HG02973 (cell line): ENCODE data around the gene IGSF5.

Experiments
- ATAC-seq: cut with Tn5 transposase; IDR thresholded peaks from one replicate; pipeline ENCODE4 v1.9.1; 2021; ENCODE audit warnings: moderate library complexity; ENCODE audit not compliant: unreplicated experiment

Gene IGSF5

DNA sequence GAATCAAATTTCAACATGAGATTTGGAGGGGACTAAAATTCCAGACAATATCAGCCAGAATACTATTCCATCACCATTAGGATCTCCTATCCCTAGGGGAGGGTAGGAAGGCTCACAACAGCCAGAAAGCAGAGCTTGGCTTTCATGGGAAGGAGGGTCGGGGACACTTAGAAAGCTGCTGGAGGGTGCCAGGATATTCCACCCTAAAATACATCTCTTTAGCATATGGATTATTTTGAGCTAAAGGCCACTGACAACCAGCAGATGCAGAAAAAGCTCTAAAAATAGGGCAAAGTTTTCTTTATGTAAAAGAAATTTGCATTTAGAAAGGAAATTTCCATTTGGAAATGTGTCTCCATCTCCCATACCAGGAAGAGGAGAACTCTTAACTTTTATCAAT lies 68.0 kb downstream of the IGSF5 start:
- no peak for ATAC-seq

DNA sequence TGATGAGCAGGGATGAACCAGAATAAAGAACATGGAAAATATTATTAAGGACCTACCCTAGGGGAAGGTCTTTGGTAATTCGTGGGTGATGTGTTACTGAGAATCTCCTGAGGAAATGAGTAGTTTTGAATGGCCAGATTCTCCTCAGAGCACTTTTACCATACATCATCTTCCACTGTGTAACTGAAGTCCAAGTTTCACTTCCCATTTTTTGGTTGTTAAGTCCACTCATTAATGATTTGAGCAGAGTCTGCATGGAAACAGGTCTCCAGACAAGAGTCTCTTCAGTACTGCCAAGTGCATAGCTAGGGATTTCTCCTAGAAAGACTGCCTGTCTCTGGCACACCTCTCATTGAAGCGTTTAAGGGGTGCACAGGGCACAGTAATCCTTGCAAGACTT lies 73.6 kb downstream of the IGSF5 start:
- no peak for ATAC-seq

DNA sequence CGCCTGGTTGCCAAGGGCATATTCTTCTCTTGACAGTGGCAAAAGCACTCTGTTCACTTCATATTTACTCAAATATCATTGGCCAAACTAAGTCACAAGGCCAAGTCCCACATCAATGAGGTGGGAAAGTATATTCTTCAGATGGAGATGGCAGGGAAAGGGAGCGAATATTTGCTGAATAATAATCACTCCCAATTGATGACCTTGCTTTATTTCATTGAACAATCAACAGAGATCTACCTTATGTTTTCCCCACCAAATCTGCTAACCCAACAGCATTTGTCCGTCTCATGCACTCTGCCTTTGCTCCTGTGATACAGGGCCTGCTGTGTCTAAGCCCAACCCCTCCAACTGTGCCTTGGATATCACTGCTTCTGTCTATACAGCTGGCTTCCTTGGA lies 77.1 kb downstream of the IGSF5 start:
- no peak for ATAC-seq

DNA sequence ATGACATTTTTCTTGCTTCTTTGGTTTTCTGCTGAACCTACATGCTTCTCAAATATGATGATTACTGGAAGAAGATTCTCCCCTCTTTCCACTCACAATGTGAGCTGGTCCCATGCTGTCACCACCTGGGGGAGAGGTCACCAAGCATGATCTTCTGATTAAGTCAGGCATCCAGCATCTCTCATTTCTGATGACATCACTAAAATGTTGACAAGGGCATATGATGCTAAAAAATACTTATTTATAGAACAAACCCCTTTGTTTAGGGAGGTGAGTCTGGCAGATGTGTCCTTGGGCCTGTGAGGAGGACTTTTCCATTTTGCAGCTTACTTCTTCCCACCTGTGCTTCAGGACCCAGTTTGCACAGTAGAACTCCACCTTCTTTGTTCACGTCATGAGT lies 80.3 kb downstream of the IGSF5 start:
- ATAC-seq, result no peak

DNA sequence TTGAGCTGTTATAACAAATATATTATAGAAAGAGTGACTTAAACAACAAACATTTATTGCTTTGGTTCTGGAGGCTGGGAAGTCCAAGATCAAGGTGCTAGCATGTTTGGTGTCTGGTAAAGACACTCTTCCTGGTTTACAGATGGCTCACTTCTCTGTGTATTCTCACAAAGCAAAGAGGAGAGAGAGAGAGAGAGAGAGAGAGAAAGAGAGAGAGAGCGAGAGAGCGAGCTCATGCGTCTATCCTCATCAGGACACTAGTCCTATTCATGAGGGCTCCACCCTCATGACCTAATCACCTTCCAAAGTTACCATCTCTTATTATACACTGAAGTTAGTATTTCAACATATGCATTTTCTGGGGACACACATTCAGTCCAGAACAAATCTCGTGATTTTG lies 89.6 kb downstream of the IGSF5 start:
- ATAC-seq, result no peak

DNA sequence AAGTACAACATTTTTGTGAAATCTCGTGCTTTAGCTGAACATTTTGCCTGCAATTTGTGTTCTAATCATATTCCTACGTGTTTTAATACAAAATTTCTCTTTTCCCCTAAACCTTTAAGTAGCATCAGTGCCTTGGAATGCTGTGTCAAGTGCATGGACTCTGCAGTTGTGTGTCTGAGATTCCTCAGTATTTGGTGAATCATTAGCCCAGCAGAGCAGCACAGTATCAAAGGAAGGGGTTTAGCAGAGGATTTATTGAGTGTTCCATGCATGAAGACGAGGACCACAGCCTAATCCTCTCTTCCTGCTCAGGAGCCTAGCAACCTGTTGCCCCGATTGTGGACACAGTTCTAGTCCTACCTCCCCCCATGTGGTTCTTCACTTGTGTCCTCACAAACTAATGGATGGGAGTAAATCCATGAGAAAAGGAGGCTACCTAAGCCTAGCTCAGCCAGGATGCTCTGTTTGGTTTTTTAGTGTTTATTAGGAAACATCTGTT lies 92.9 kb downstream of the IGSF5 start:
- no peak for ATAC-seq

DNA sequence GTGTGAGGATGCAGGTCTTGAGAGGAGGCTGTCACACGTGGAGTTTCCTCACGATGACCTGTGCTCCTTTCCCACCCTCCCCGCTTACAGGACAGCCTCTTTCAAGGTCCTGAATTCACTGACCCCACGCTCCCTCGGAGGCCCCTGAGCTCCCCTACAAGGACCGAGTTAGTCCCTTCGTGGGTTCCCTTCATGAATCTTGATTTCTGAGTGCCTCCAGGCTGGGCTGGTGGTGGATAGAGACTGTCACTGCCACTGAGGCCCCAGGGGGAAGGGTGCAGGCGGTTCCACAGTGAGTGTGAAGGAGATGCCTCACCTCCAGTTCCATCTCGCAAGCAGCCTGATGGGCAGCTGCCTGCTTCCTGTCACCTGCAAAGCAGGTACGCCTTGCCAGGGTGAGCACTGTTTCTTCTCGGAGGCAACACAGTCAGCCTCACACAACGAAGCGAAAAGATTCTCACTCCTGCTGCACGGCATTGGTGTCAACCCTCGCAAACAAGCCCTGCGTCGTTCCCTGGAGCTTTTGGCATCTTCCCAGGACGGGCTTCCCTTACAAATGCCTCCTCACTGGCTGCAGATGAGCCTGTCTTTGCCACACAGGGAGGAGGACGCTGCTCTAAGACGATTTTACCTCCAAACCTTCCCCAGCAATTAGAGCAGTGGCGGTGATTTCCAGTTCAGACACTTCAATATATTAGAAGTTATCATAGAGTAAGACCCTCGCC lies 95.6 kb downstream of the IGSF5 start:
- no peak for ATAC-seq

DNA sequence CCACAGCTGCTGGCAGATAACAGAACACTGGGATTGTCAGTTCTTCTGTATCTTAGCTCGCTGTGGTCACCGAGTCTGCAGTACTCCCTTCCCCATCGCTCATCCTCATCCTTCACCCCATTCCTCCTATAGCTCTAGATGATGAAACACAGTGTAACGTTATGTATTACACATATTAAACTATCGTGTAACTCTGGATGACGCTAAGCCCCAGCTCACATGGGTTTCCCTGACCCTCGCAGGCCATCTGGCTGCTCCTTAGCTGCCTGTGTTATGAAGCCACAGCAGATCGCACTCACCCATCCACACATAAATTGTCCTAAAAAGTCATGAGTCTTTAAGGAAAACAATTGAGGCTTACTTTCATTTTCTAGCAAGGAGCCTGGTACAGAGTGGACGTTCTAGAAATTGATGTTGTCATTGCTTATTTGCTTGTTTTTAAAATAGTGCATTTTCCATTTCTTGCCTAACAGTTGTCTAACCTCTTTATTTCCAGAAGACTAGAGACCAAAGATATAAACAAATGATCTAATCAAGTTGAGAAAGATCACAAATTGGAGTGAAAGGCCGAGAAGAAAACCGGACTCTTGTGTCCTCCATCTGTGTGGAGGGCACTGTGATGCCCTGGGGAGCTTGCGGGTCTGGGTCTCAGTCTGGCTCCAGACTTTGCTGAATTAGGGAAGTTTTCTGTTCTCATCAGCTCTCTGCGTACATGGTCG lies 97.9 kb downstream of the IGSF5 start:
- no peak for ATAC-seq

DNA sequence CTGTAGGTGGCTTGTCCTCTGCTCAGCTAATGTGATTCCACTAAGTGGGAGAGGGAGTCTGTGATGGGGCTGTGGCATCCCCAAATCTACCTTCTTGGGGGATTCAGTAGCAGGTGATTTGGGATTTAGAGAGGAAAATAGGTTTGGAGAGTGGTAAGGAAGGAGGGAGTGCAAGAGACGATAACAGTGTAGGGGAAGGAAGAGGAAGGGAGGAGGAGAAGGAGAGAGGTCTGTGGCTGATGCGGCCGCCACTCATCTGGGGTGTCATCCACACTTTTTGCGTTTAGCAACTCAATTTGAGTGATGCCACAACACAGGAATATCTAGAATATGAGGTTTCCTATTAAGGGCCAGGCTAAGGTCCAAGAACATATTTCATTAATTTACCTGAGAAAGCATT lies 98.5 kb downstream of the IGSF5 start:
- no peak for ATAC-seq

DNA sequence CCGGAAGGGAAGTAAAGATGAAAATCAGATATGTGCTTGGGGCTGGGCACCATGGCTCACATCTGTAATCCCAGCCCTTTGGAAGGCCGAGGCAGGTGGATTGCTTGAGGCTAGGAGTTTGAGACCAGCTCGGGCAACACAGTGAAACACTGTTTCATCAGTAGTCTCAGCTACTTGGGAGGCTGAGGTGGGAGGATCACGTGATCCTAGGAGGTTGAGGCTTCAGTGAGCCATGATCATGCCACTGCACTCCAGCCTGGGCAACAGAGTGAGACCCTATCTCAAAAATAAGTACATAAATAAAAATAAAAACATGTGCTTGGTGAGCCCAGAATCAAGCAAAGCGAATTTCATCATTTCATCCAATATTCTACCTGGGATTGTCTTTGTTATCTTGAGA lies 98.9 kb downstream of the IGSF5 start:
- ATAC-seq, result no peak

DNA sequence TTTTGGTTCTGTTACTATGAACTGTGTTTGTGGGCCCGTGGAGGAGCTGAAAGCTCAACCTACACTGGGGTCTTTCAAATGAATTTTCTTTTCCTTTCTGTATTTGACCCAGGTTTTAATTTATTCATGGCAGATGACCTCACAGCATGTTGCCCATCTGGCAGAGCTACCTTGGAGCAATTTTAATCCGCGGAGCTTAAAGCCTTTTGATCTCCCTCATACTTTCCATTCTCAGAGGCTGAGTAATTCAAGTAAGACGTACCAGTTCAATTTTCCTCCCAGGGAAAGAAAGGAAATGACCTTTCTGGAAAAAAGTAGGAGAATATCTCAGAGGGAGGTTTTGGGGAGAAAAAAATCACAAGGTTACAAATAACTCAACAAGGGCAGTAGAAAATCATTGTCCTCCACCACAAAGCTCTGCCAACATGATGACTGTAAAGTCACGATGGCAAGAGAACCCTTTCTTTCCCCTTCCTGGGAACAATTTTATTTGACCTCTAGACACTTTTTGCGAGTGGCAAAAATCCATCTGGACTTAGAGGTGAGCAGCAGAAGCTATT lies 100.7 kb downstream of the IGSF5 start:
- ATAC-seq, result no peak

DNA sequence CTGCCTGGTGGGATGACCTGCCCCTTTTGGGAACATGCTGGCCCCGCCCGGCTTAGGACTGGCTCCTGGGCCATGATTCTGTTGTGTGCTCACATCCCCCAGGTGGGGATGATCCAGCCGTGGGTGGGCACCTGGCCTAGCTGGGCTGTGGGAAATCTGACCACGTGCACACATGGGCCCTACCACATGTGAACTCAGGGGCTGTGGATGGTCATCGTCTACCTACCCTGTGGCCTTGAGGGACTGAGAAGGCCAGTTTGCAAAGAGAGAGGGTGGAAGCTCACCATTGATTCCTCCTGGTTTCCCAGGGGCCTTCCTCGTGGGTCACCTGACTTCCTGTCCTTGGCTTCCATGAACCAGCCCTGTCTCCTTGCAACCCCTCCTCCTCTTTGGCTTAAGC lies 102.9 kb downstream of the IGSF5 start:
- no peak for ATAC-seq

DNA sequence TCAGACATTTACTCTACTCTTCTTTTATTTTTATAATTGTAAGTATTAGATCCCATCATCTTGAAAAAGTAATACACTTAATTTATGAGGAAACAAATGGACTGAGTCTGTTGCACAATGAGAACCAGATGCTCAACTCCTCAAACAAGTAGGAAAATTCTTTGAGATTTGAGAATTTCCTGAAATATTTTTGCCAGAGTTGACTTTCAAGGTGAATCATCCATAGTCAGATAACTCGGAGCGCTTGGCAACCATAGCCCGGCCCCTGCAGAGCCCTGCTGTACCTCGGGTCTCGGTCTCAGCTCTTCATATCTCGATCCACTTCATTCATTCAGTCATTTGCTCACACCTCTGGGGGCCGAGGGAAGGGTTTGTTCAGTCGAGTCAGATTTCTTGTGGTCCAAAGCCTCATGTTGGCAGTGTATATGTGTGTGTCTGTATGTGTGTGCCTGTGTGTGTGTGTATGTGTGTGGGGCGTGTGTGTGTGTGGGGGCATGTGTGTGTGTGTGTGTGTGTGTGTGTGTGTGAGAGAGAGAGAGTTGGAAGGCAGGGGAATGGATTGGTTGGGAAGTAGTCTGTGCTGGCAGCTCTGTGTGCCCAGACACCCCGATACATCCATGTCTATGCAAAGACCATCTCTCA lies 104.2 kb downstream of the IGSF5 start:
- ATAC-seq, result no peak

DNA sequence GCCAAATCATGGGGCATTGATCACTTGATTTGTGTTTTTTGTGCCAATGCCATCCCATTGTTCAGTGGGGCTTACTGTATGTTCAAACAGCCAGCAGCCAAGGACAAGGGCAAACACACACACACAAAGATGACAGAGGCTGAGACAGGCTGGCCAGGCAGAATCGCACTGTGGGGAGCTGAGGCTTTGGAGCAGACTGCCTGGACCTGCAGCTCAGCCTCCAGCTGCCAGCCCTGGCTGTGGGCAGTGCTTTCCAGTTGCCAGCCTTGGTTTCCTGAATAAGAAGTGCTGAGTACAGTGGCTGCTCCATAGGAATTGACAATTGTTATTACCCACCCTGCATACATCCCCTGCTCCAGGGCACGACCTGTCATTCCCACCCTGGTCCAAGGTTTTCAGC lies 105.3 kb downstream of the IGSF5 start:
- no peak for ATAC-seq

DNA sequence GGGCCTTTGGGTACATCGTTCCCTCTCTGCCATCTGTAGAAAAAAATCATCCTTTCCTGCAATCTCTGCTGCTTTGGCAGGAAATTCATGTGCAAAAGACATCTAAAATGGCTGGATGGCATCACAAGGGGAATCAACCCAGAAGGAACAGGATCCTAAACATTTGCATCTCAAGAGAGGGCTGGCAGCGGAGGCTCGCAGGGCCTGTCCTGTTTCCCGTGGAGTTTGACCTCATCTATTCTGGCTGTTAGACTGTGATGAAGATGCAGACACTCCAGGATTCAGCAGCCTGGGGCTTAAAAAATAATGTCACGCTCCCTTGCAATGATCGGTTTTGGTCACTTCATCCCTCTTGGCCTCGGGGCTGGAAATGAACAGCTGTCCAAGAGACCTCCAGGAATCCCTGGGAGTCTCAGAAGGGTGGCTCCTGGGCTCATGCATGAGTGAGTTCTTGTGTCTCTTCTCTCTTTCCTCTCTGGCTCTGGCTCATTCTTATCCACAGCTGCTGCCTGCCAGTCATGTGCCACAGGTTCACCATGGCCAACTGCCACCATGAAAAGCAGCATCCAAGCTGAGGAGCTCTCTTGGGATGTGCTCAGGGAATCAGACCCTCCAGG lies 106.1 kb downstream of the IGSF5 start:
- no peak for ATAC-seq
